Measurements from ENCODE around the gene AMIGO1.

Gene AMIGO1

GRCh38 chr1:109466452-109467300, 42.9 kb downstream of the AMIGO1 start, which contains the start of gene SYPL2:
SYPL2 (plus strand) TSS chr1:109466546; CDS start chr1:109466844, 298 bp downstream.
- in situ Hi-C loops (cut with MboI; ENCODE audit: low sequenced_read_pairs): no loop called here

GRCh38 chr1:109466125-109466451, 43.4 kb downstream of the AMIGO1 start:
- in situ Hi-C loops (cut with MboI; ENCODE audit: low sequenced_read_pairs): no loop called here

GRCh38 chr1:109457819-109458218, 51.7 kb downstream of the AMIGO1 start:
- in situ Hi-C loops (cut with MboI; ENCODE audit: low sequenced_read_pairs): no loop called here

GRCh38 chr1:109454497-109455133, 54.9 kb downstream of the AMIGO1 start:
- in situ Hi-C loops (cut with MboI; ENCODE audit: low sequenced_read_pairs): no loop called here
